ENCODE data around the gene MOGAT3.
A peak's percentile ranks its signal among the peaks of the same experiment; 100 is the strongest.

Gene MOGAT3

GRCh38 chr7:101200862-101201599 is at the start of gene MOGAT3:
Gene MOGAT3 (minus strand): TSS chr7:101201036. CDS start chr7:101200854, 182 bp downstream.
- no peak for DNase-seq

GRCh38 chr7:101250324-101250723 is 49.5 kb upstream of the MOGAT3 start:
- no peak for DNase-seq

GRCh38 chr7:101248276-101248675 is 47.4 kb upstream of the MOGAT3 start:
- DNase-seq: no peak

GRCh38 chr7:101245147-101245668 is 44.4 kb upstream of the MOGAT3 start:
- no peak for DNase-seq

GRCh38 chr7:101244375-101245146 is 43.7 kb upstream of the MOGAT3 start, which contains the start of gene FIS1:
Gene FIS1 (minus strand): TSS chr7:101245081. CDS start chr7:101245004, 77 bp downstream.
- DNase-seq: peak; percentile 92

- DNase-seq: no peak
Observed at GRCh38 chr7:101243646-101244374, 43.0 kb upstream of the MOGAT3 start.

GRCh38 chr7:101241443-101242349 is 40.9 kb upstream of the MOGAT3 start:
- DNase-seq: no peak

- DNase-seq: no peak
Observed at GRCh38 chr7:101241015-101241363, 40.2 kb upstream of the MOGAT3 start.

- DNase-seq: no peak
Observed at GRCh38 chr7:101240226-101241014, 39.6 kb upstream of the MOGAT3 start.

GRCh38 chr7:101239951-101240220 is 39.0 kb upstream of the MOGAT3 start:
- no peak for DNase-seq

GRCh38 chr7:101239191-101239950 is 38.5 kb upstream of the MOGAT3 start:
- DNase-seq: no peak

- DNase-seq: no peak
Observed at GRCh38 chr7:101238226-101239182, 37.7 kb upstream of the MOGAT3 start.

- no peak for DNase-seq
Observed at GRCh38 chr7:101237206-101238067, 36.6 kb upstream of the MOGAT3 start, which contains the start of gene CLDN15. Gene CLDN15 (minus strand): TSS chr7:101237802. CDS start chr7:101237581, 221 bp downstream.

- DNase-seq: no peak
Observed at GRCh38 chr7:101236292-101236835, 35.5 kb upstream of the MOGAT3 start.

GRCh38 chr7:101235522-101235921 is 34.7 kb upstream of the MOGAT3 start:
- DNase-seq: no peak

GRCh38 chr7:101235050-101235449 is 34.2 kb upstream of the MOGAT3 start:
- DNase-seq: no peak

- no peak for DNase-seq
Observed at GRCh38 chr7:101234636-101235035, 33.8 kb upstream of the MOGAT3 start.

GRCh38 chr7:101233907-101234547 is 33.2 kb upstream of the MOGAT3 start:
- no peak for DNase-seq

All from CD4-positive, alpha-beta T cell treated with Interleukin-15 for 1 hour (primary cell).